HepG2 (cell line): ENCODE data around the gene CCDC9B. TPM values are rescaled to one million over a fixed set of nuclear protein-coding genes. Genes with fewer than 3 reads are reported as not detected.

ENCODE experiments used
- ERF ChIP-seq: IDR thresholded peaks from 2 replicates; pipeline ENCODE4 v1.6.1; 2018; ENCODE audit warnings: missing biosample characterization, missing genetic modification reagents
- KDM1A ChIP-seq: IDR thresholded peaks from 2 replicates; pipeline ENCODE4 v1.6.1; 2016; ENCODE audit warnings: missing compliant biosample characterization
- MEF2D ChIP-seq: sonication (generic); formaldehyde crosslinking; IDR thresholded peaks from 2 replicates; pipeline ENCODE4 v1.5.1; 2020; ENCODE audit warnings: mild to moderate bottlenecking, missing genetic modification reagents
- NBN ChIP-seq: fragments of 450-650 bp; conservative IDR thresholded peaks from 2 replicates; pipeline ENCODE4 v1.6.1; 2017
- RFXANK ChIP-seq: IDR thresholded peaks from 2 replicates; pipeline ENCODE4 v1.6.1; 2016
- SIX4 ChIP-seq: sonication (generic); formaldehyde crosslinking; IDR thresholded peaks from 2 replicates; pipeline ENCODE4 v1.4.0; 2020; ENCODE audit warnings: missing genetic modification reagents
- SOX6 ChIP-seq, 2 experiments: fragments of 450-650 bp in 1 of 2; sonication (generic) in 1 of 2; formaldehyde crosslinking in 1 of 2; IDR thresholded peaks; 2 replicates each; pipeline versions ENCODE4 v1.4.0 to v1.6.1; 2017 to 2020; ENCODE audit warnings: antibody characterized with exemption in 1 of 2, mild to moderate bottlenecking in 1 of 2, missing genetic modification reagents in 1 of 2
- SRSF9 ChIP-seq: fragments of 200-400 bp; formaldehyde crosslinking; IDR thresholded peaks from 2 replicates; pipeline ENCODE4 v1.6.1; 2018; ENCODE audit warnings: borderline replicate concordance, mild to moderate bottlenecking, low read depth, low read length; ENCODE audit not compliant: insufficient read depth, poor library complexity, severe bottlenecking
- ZNF20 ChIP-seq: sonication (generic); formaldehyde crosslinking; IDR thresholded peaks from 2 replicates; pipeline ENCODE4 v1.4.0; 2020; ENCODE audit warnings: mild to moderate bottlenecking, moderate library complexity, missing genetic modification reagents
- ZNF230 ChIP-seq: sonication (generic); formaldehyde crosslinking; IDR thresholded peaks from 2 replicates; pipeline ENCODE4 v1.4.0; 2020; ENCODE audit warnings: mild to moderate bottlenecking, missing genetic modification reagents
- ZNF549 ChIP-seq: sonication (generic); formaldehyde crosslinking; IDR thresholded peaks from 2 replicates; pipeline ENCODE4 v1.5.0; 2020; ENCODE audit warnings: missing genetic modification reagents
- ZNF574 ChIP-seq: sonication (generic); formaldehyde crosslinking; IDR thresholded peaks from 2 replicates; pipeline ENCODE4 v1.4.0; 2020; ENCODE audit warnings: missing genetic modification reagents
- ZNF674 ChIP-seq: sonication (generic); formaldehyde crosslinking; IDR thresholded peaks from 2 replicates; pipeline ENCODE4 v1.5.0; 2020; ENCODE audit warnings: low read depth, mild to moderate bottlenecking, missing genetic modification reagents
- ZNF687 ChIP-seq: sonication (generic); formaldehyde crosslinking; IDR thresholded peaks from 2 replicates; pipeline ENCODE4 v1.5.1; 2020; ENCODE audit warnings: mild to moderate bottlenecking, missing genetic modification reagents, moderate library complexity
- polyA plus RNA-seq, 8 experiments: library from polyadenylated mRNA; depleted of rRNA in 3 of 8; stranded (reverse) in 7 of 8; unstranded in 1 of 8; fragments of >200 nt; fragmentation: Illumina TruSeq in 4 of 8; extraction: Trizol in 4 of 8; gene quantifications; 2 replicates each; pipeline versions ENCODE4 v1.2.1 to v1.2.3, GENCODE V29; 2011 to 2016; ENCODE audit warnings: low read depth in 4 of 8, missing spikeins in 1 of 8, mixed read lengths in 1 of 8; ENCODE audit not compliant: insufficient read depth in 1 of 8
- total RNA-seq, 5 experiments: library from RNA; depleted of rRNA; stranded (reverse); fragments of >200 nt; fragmentation: Illumina TruSeq; extraction: Trizol; gene quantifications; 2 replicates each; pipeline ENCODE4 v1.2.3, GENCODE V29; 2016; ENCODE audit warnings: low read depth in 1 of 5

Gene CCDC9B
- total and polyA plus RNA-seq, 2 of the 13 experiments (the other 11 are each of a cell fraction or from before 2014, with no cell fraction given) = 0.98 to 1.6 TPM

- TF ChIP-seq ZNF687 (CRISPR knock-in tag) = peak; percentile 99
- TF ChIP-seq ERF (CRISPR knock-in tag) = peak; percentile 96
- no peak for TF ChIP-seq SOX6 (IDR thresholded peaks at IDR 0.05)
- TF ChIP-seq SOX6 (CRISPR knock-in tag; IDR thresholded peaks at IDR 0.05) = peak; percentile 51; the same call in 1 of the 2 replicates
- TF ChIP-seq ZNF674 (CRISPR knock-in tag) = 0 out of 2 replicates have a peak, but pooled peaks have one; percentile 82
- TF ChIP-seq SIX4 (CRISPR knock-in tag) = peak; percentile 14; the same call in 1 of the 2 replicates
- 0 out of 2 replicates have a peak, but pooled peaks have one; percentile 14 for TF ChIP-seq KDM1A (CRISPR knock-in tag)
- TF ChIP-seq ZNF549 (CRISPR knock-in tag) = peak; percentile 61; the same call in 1 of the 2 replicates
- TF ChIP-seq MEF2D (CRISPR knock-in tag) = no peak
- 0 out of 2 replicates have a peak, but pooled peaks have one; percentile 29 for TF ChIP-seq RFXANK (CRISPR knock-in tag)
- TF ChIP-seq SRSF9 = no peak
- 0 out of 2 replicates have a peak, but pooled peaks have one; percentile 78 for TF ChIP-seq ZNF20
- TF ChIP-seq ZNF574 (CRISPR knock-in tag) = peak; percentile 88
- TF ChIP-seq NBN = no peak
- peak; percentile 88 for TF ChIP-seq ZNF230 (CRISPR knock-in tag)
Measured at GRCh38 chr15:40367686-40368611, 27.2 kb upstream of the CCDC9B start (continued).
